AG09319 (cell line): ENCODE measurements around the gene L3MBTL4.

ENCODE experiments used
- DNase-seq: peaks from one replicate; pipeline ENCODE4 v3.0.0-alpha.2; 2010; ENCODE audit warnings: low read depth; ENCODE audit errors: extremely low read depth
- CTCF ChIP-seq: IDR thresholded peaks from 2 replicates; pipeline ENCODE4 v1.5.1; 2011; ENCODE audit warnings: low read depth, mild to moderate bottlenecking, inconsistent platforms, low read length, moderate library complexity

L3MBTL4 gene

GRCh38 chr18:6414723-6415417, at the start of gene L3MBTL4:
L3MBTL4 (minus strand) TSS chr18:6414911; CDS start chr18:6311625, 103,286 bp downstream.
- no peak for TF ChIP-seq CTCF
- DNase-seq: no peak

- no peak for TF ChIP-seq CTCF
Observed at GRCh38 chr18:6452194-6452593, 37.5 kb upstream of the L3MBTL4 start.

GRCh38 chr18:6449213-6449612, 34.5 kb upstream of the L3MBTL4 start:
- no peak for DNase-seq
- TF ChIP-seq CTCF: no peak

More at GRCh38 chr18:6452194-6452593, 37.5 kb upstream of the L3MBTL4 start:
- no peak for DNase-seq

- no peak for TF ChIP-seq CTCF
- DNase-seq: no peak
Observed at GRCh38 chr18:6444466-6445228, 29.9 kb upstream of the L3MBTL4 start.

DNA sequence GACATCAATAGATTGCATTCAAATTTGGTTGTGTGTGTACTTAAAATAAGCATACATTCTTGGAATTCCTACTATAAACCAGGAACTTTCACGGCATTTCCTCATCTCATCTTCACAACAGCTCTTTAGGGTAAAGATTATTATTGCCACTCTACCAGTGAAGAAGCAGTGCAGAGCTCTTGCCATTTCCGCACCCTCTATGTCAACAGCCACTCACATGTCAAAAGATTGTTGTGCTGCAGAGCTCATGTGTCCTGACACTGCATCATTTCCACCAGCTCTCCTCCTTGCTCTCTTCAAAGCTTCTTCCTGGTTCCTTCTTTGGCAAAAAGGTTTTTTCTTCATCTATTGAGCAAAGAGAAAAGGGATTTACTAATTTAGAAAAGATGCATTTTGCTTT, 26.5 kb upstream of the L3MBTL4 start:
- DNase-seq: no peak
- no peak for TF ChIP-seq CTCF

DNA sequence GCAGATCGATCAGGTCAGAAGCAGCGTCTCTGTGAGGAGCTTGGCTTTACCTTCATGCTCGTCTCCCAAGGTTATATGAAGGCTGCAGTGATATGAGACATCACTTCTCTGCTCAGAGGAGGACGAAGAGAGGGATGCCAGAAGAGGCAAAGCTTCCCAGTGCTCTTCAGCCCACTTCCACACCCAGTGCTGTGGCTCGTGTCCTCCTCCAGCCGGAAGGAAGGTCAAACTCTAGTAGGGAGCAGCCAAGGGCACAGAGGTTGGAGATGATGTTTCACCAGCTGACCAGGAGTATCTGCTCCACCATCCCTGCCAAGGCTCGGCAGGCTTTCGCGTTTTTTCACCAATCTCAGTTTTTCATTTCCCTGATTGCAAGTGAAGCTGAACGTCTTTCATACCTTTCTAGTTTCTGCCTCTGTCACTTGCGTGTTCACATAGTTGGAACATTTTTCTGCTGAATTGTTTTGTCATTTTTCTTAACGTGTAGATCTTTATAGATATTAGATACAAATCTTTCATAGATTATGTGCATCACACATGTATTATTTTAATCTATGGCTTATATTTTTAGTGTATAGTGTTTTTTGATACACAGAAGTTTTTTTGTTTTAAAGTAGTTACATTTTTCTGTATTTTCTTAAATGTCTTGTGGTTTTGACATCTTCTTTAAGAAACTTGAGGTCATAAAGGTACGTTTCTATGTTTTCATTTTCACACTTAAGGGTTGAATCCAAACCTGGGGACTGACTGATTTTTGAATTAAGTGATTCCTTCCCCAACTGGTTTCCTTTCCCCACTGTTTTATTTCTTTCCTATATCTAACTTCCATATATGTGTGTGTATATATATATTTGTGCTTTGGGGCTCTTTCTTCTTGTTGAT, 23.5 kb upstream of the L3MBTL4 start:
- TF ChIP-seq CTCF: no peak
- DNase-seq: no peak
